ENCODE measurements around the gene SORBS1.

DNA sequence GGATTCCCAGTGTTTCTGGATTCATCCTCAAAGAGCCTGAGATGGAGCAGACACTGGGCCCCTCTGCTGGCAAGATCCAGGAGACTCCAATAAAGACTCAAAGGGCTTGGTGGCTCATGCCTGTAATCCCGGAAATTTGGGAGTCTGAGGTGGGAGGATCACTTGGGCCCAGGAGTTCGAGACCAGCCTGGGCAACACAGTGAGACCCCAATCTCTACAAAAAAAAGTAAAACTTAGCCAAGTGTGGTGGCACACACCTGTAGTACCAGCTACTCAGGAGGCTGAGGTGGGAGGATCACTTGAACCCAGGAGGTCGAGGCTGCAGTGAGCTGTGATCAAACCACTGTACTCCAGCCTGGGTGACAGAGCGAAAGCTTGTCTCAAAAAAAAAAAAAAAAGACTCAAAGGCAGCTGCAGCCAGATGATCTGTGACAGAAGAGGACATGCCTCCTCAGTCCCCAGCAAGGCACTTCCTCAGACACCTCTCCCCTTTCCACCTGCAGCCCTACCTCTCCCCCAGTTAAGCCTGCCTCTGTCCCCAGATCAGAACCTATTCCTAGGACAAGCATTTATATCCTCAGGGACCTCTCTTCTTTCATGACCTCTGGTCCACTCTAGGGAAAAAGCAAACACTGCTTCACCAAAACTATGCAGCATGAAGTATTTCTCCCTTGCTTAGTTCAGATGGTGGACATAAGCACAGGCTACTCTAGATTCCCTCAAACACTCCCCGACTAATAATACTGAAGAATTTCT, 298.2 kb downstream of the SORBS1 start:
- no peak for TF ChIP-seq POLR2A (IDR thresholded peaks at IDR 0.05)
- TF ChIP-seq CTCF (IDR thresholded peaks at IDR 0.05): no peak

All from testis (tissue), 2 donors.